H1 (cell line): Measurements from ENCODE around the gene MCM7. TPM values are rescaled to one million over a fixed set of nuclear protein-coding genes. Genes with fewer than 3 reads are reported as not detected.
A peak's percentile ranks its signal among the peaks of the same experiment; 100 is the strongest.

Experiments used
- BACH1 ChIP-seq: IDR thresholded peaks from 2 replicates; pipeline ENCODE4 v1.6.1; 2012; ENCODE audit warnings: low read length, improper control_type of control experiment
- BCL11A ChIP-seq, 2 experiments: IDR thresholded peaks; one replicate each; pipeline ENCODE4 v1.6.1; 2011; ENCODE audit warnings: low read depth in 2 of 2, low read length in 2 of 2, mild to moderate bottlenecking in 2 of 2
- BRCA1 ChIP-seq: IDR thresholded peaks from 2 replicates; pipeline ENCODE4 v1.6.1; 2012; ENCODE audit warnings: low read depth, low read length, improper control_type of control experiment
- CBX5 ChIP-seq: fragments of 300-800, 300-1000 bp; sonication (generic); IDR thresholded peaks from 2 replicates; pipeline ENCODE4 v1.7.1; 2016; ENCODE audit warnings: antibody characterized with exemption, low read length, low read depth
- CBX8 ChIP-seq: fragments of 300-800, 300-1000 bp; sonication (generic); IDR thresholded peaks from 2 replicates; pipeline ENCODE4 v1.7.1; 2016; ENCODE audit warnings: low read depth, low read length, borderline replicate concordance
- CTBP2 ChIP-seq: IDR thresholded peaks from 2 replicates; pipeline ENCODE4 v1.7.0; 2011; ENCODE audit warnings: borderline replicate concordance, mild to moderate bottlenecking, moderate library complexity, mixed read lengths, low read length; ENCODE audit not compliant: insufficient read depth, insufficient read length
- GTF2F1 ChIP-seq: IDR thresholded peaks from 2 replicates; pipeline ENCODE4 v1.6.1; 2012; ENCODE audit warnings: low read depth, low read length, improper control_type of control experiment, borderline replicate concordance
- HDAC2 ChIP-seq, 2 experiments: fragments of 300-600 bp in 1 of 2; sonication (generic) in 1 of 2; IDR thresholded peaks; 2 replicates each; pipeline ENCODE4 v1.6.1; 2011 to 2012; ENCODE audit warnings: low read depth in 2 of 2, low read length in 2 of 2, mild to moderate bottlenecking in 2 of 2, moderate library complexity in 2 of 2, borderline replicate concordance in 1 of 2, inconsistent platforms in 1 of 2
- HDAC6 ChIP-seq: IDR thresholded peaks from one replicate; pipeline ENCODE4 v1.7.1; 2012; ENCODE audit warnings: low read depth, mild to moderate bottlenecking, inconsistent platforms, low read length, moderate library complexity
- JUN ChIP-seq: IDR thresholded peaks from 2 replicates; pipeline ENCODE4 v1.6.1; 2011; ENCODE audit warnings: low read depth, mild to moderate bottlenecking, improper control_type of control experiment, low read length
- KDM4A ChIP-seq: IDR thresholded peaks from one replicate; pipeline ENCODE4 v1.7.1; 2012; ENCODE audit warnings: low read depth, mild to moderate bottlenecking, moderate library complexity, low read length, inconsistent platforms; ENCODE audit not compliant: severe bottlenecking
- MAFK ChIP-seq: IDR thresholded peaks from 2 replicates; pipeline ENCODE4 v1.6.1; 2012; ENCODE audit warnings: low read depth, mild to moderate bottlenecking, improper control_type of control experiment, low read length
- NRF1 ChIP-seq: IDR thresholded peaks from 2 replicates; pipeline ENCODE4 v1.6.1; 2011; ENCODE audit warnings: mild to moderate bottlenecking, low read depth, low read length, improper control_type of control experiment
- POU5F1 ChIP-seq: IDR thresholded peaks from 2 replicates; pipeline ENCODE4 v1.6.1; 2011; ENCODE audit warnings: low read depth, mild to moderate bottlenecking, low read length, moderate library complexity
- SIN3A ChIP-seq, 2 experiments: IDR thresholded peaks in 1 of 2; conservative IDR thresholded peaks in 1 of 2; 2 replicates each; pipeline ENCODE4 v1.6.1; 2011 to 2012; ENCODE audit warnings: low read length in 2 of 2, improper control_type of control experiment in 1 of 2, low read depth in 1 of 2, mild to moderate bottlenecking in 1 of 2
- SP2 ChIP-seq: IDR thresholded peaks from 2 replicates; pipeline ENCODE4 v1.6.1; 2012; ENCODE audit warnings: mild to moderate bottlenecking, low read length, inconsistent platforms
- SUZ12 ChIP-seq: fragments of 200-600 bp; sonication (generic); IDR thresholded peaks from 2 replicates; pipeline ENCODE4 v1.6.1; 2012; ENCODE audit warnings: mild to moderate bottlenecking, inconsistent platforms, low read length, moderate library complexity, mixed read lengths
- TAF1 ChIP-seq: IDR thresholded peaks from 2 replicates; pipeline ENCODE4 v1.6.1; 2011; ENCODE audit warnings: mild to moderate bottlenecking, low read depth, low read length
- polyA plus RNA-seq, 7 experiments: library from polyadenylated mRNA; depleted of rRNA in 3 of 7; stranded (reverse) in 5 of 7; unstranded in 2 of 7; fragments of >200 nt in 5 of 7; fragments of 200-250 nt in 2 of 7; gene quantifications; 1 replicate in 5 of 7; 2 replicates in 1 of 7; 4 replicates in 1 of 7; pipeline versions ENCODE4 v1.2.1 to v1.2.3, GENCODE V29; 2011 to 2013; ENCODE audit warnings: missing spikeins in 2 of 7, mixed read lengths in 2 of 7
- total RNA-seq: library from RNA; stranded (reverse); fragmentation: NEBNext Ultra II Directional; extraction: Animal tissue kit (Norgen Biotek cat#: 25700); gene quantifications from 2 replicates; pipeline ENCODE4 v1.2.1, GENCODE V29; 2021
- TF ChIP-seq, protein P1 (sequence below): IDR thresholded peaks from 2 replicates; pipeline ENCODE4 v1.6.1; 2011; ENCODE audit warnings: low read length, improper control_type of control experiment
- TF ChIP-seq, protein P2 (sequence below): IDR thresholded peaks from 2 replicates; pipeline ENCODE4 v1.6.1; 2012; ENCODE audit warnings: low read length, inconsistent platforms
- TF ChIP-seq, protein P3 (sequence below): IDR thresholded peaks from 2 replicates; pipeline ENCODE4 v1.6.1; 2012; ENCODE audit warnings: inconsistent platforms

Gene MCM7
- total and polyA plus RNA-seq, 2 of the 8 experiments (the other 6 are each of a cell fraction or from before 2014, with no cell fraction given), result 313 to 344 TPM

DNA sequence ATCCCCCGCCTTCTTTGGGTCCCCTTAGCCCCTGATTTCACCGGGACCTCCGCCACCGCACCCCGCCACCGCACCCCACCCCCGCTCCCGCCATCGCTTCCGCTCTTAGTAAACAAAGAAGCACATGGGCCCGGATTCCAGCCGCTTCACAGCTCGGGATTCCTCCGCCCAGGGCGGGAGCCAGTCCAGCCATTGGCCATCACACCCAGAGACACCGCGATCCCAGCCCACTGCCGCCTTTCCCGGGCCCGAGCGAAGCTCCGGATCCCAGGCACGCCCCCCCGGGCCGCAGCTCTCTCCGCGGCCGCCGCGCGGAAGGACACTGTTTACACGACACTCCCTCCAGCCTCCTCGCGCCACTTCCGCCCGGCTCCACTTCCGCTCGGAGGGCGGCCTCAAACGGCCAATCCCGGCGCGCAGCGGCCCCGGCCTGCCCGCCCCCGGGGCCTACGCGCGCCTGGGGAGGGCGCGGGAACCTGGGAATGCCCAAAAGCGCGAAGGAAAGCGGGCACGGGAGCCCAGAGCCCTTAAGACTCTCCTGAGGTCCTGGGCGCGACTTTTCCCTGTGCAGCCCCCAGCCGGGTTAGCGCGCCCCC lies 679 bp downstream of the MCM7 start (continued):
- no peak; the same call in 1 of the 2 replicates for TF ChIP-seq GTF2F1
- no peak for TF ChIP-seq CBX8
- TF ChIP-seq SUZ12, result no peak
- no peak for TF ChIP-seq POU5F1
- no peak for TF ChIP-seq MAFK
- no peak for TF ChIP-seq BACH1
- TF ChIP-seq CBX5, result no peak
- TF ChIP-seq, protein P1, sequence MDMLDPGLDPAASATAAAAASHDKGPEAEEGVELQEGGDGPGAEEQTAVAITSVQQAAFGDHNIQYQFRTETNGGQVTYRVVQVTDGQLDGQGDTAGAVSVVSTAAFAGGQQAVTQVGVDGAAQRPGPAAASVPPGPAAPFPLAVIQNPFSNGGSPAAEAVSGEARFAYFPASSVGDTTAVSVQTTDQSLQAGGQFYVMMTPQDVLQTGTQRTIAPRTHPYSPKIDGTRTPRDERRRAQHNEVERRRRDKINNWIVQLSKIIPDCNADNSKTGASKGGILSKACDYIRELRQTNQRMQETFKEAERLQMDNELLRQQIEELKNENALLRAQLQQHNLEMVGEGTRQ, result 0 out of 2 replicates have a peak, but pooled peaks have one; percentile 26
- TF ChIP-seq CTBP2, result no peak
- no peak for TF ChIP-seq JUN
- TF ChIP-seq BRCA1, result no peak
- no peak for TF ChIP-seq BCL11A (IDR thresholded peaks at IDR 0.05; ENCODE audit: low read depth in 2 of 2, low read length in 2 of 2)
- TF ChIP-seq TAF1, result peak; percentile 91
- peak; percentile 15; the same call in 1 of the 2 replicates for TF ChIP-seq NRF1
- TF ChIP-seq SIN3A (conservative IDR thresholded peaks at IDR 0.05 in 1 of 2, IDR thresholded peaks at IDR 0.05 in 1 of 2; ENCODE audit: low read depth in 1 of 2, low read length in 2 of 2), result peak; percentile 81 to 94; a peak in 2 of 4 replicates
- TF ChIP-seq HDAC6, result no peak
- TF ChIP-seq SP2, result no peak
- TF ChIP-seq HDAC2 (IDR thresholded peaks at IDR 0.05; ENCODE audit: borderline replicate concordance in 1 of 2, low read depth in 2 of 2, low read length in 2 of 2), result 0 out of 4 replicates have a peak, but pooled peaks of 1 of the 2 experiments have one; percentile 47
- TF ChIP-seq, protein P2, sequence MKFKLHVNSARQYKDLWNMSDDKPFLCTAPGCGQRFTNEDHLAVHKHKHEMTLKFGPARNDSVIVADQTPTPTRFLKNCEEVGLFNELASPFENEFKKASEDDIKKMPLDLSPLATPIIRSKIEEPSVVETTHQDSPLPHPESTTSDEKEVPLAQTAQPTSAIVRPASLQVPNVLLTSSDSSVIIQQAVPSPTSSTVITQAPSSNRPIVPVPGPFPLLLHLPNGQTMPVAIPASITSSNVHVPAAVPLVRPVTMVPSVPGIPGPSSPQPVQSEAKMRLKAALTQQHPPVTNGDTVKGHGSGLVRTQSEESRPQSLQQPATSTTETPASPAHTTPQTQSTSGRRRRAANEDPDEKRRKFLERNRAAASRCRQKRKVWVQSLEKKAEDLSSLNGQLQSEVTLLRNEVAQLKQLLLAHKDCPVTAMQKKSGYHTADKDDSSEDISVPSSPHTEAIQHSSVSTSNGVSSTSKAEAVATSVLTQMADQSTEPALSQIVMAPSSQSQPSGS, result no peak
- no peak for TF ChIP-seq KDM4A
- TF ChIP-seq, protein P3, sequence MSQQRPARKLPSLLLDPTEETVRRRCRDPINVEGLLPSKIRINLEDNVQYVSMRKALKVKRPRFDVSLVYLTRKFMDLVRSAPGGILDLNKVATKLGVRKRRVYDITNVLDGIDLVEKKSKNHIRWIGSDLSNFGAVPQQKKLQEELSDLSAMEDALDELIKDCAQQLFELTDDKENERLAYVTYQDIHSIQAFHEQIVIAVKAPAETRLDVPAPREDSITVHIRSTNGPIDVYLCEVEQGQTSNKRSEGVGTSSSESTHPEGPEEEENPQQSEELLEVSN, result no peak
